ENCODE data around the gene FHL1. TPM values are rescaled to one million over a fixed set of nuclear protein-coding genes. Genes with fewer than 3 reads are reported as not detected.

FHL1 gene
- total RNA-seq, 4 donors from 2014 or later = 64.1 to 225 (median 86.5) TPM

GRCh38 chrX:136168929-136169735, 21.8 kb downstream of the FHL1 start:
- TF ChIP-seq POLR2AphosphoS5 (IDR thresholded peaks at IDR 0.05) = no peak
- TF ChIP-seq EP300 (IDR thresholded peaks at IDR 0.05) = no peak
- no peak for TF ChIP-seq CTCF (IDR thresholded peaks at IDR 0.05)
- no peak for TF ChIP-seq POLR2A (IDR thresholded peaks at IDR 0.05)
- H3K27ac ChIP-seq = peak overlapping the region; percentile 74
- DNase-seq (ENCODE audit: low spot score in 2 of 2) = peak; percentile 79 to 84
- no peaks in the 10 kb centered on the region for H3K36me3 ChIP-seq
- no peak overlapping the region for H3K4me3 ChIP-seq
- H3K9me3 ChIP-seq = no peaks in the 10 kb centered on the region
- 42% methylated on average over 17 of the region's 17 CpGs for WGBS
- peaks cover 29% of the 10 kb centered on the region for H3K4me1 ChIP-seq
- H3K27me3 ChIP-seq = no peaks in the 10 kb centered on the region

GRCh38 chrX:136170139-136170800, 22.9 kb downstream of the FHL1 start:
- Histone ChIP-seq H3K27ac (peak overlapping the region; percentile 74), H3K36me3 (no peaks in the 10 kb centered on the region), H3K27me3 (no peaks in the 10 kb centered on the region), H3K4me1 (peaks cover 29% of the 10 kb centered on the region), H3K4me3 (no peak overlapping the region), H3K9me3 (no peaks in the 10 kb centered on the region)
- DNase-seq (ENCODE audit: low spot score in 2 of 2) = no peak
- WGBS = 68% methylated on average over 9 of the region's 9 CpGs
- no peak for TF ChIP-seq POLR2A (IDR thresholded peaks at IDR 0.05)
- TF ChIP-seq CTCF (IDR thresholded peaks at IDR 0.05) = no peak
- no peak for TF ChIP-seq EP300 (IDR thresholded peaks at IDR 0.05)
- no peak for TF ChIP-seq POLR2AphosphoS5 (IDR thresholded peaks at IDR 0.05)

- Histone ChIP-seq H3K4me1 (peaks cover 32% of the 10 kb centered on the region), H3K27ac (no peak overlapping the region), H3K4me3 (no peak overlapping the region), H3K36me3 (no peaks in the 10 kb centered on the region), H3K9me3 (no peaks in the 10 kb centered on the region), H3K27me3 (no peaks in the 10 kb centered on the region)
- WGBS = 55% methylated on average over 1 of the region's 1 CpG
- DNase-seq (ENCODE audit: low spot score in 2 of 2) = no peak
- no peak for TF ChIP-seq EP300 (IDR thresholded peaks at IDR 0.05)
- no peak for TF ChIP-seq POLR2AphosphoS5 (IDR thresholded peaks at IDR 0.05)
- no peak for TF ChIP-seq POLR2A (IDR thresholded peaks at IDR 0.05)
- no peak for TF ChIP-seq CTCF (IDR thresholded peaks at IDR 0.05)
Observed at GRCh38 chrX:136171420-136171819, 24.1 kb downstream of the FHL1 start.

GRCh38 chrX:136176399-136176825, 29.1 kb downstream of the FHL1 start:
- peaks cover 4% of the 10 kb centered on the region for H3K4me1 ChIP-seq
- TF ChIP-seq POLR2AphosphoS5 (IDR thresholded peaks at IDR 0.05) = peak in 2 of 3 donors; percentile 38 to 77
- no peak for TF ChIP-seq POLR2A (IDR thresholded peaks at IDR 0.05)
- peak; percentile 66 for TF ChIP-seq EP300 (IDR thresholded peaks at IDR 0.05)
- no peaks in the 10 kb centered on the region for H3K36me3 ChIP-seq
- no peak overlapping the region for H3K4me3 ChIP-seq
- no peaks in the 10 kb centered on the region for H3K27me3 ChIP-seq
- peak overlapping the region; percentile 65 for H3K27ac ChIP-seq
- H3K9me3 ChIP-seq = no peaks in the 10 kb centered on the region
- no peak for DNase-seq (ENCODE audit: low spot score in 2 of 2)
- 40% methylated on average over 2 of the region's 2 CpGs for WGBS

GRCh38 chrX:136179133-136179532, 31.8 kb downstream of the FHL1 start:
- Histone ChIP-seq H3K27ac (no peak overlapping the region), H3K9me3 (no peaks in the 10 kb centered on the region), H3K4me3 (no peak overlapping the region), H3K36me3 (no peaks in the 10 kb centered on the region), H3K27me3 (no peaks in the 10 kb centered on the region), H3K4me1 (peaks cover 3% of the 10 kb centered on the region)
- WGBS = 76% methylated on average over 4 of the region's 4 CpGs
- DNase-seq (ENCODE audit: low spot score in 2 of 2) = no peak
- TF ChIP-seq POLR2AphosphoS5 (IDR thresholded peaks at IDR 0.05) = no peak

GRCh38 chrX:136182414-136182813, 35.1 kb downstream of the FHL1 start:
- H3K27ac ChIP-seq = peak overlapping the region; percentile 54
- no peak overlapping the region for H3K4me3 ChIP-seq
- no peaks in the 10 kb centered on the region for H3K9me3 ChIP-seq
- H3K27me3 ChIP-seq = no peaks in the 10 kb centered on the region
- WGBS = 63% methylated on average over 3 of the region's 3 CpGs
- no peak for DNase-seq (ENCODE audit: low spot score in 2 of 2)
- H3K36me3 ChIP-seq = no peaks in the 10 kb centered on the region
- TF ChIP-seq POLR2A (IDR thresholded peaks at IDR 0.05) (no peak), CTCF (IDR thresholded peaks at IDR 0.05) (no peak), POLR2AphosphoS5 (IDR thresholded peaks at IDR 0.05) (no peak), EP300 (IDR thresholded peaks at IDR 0.05) (no peak)
- H3K4me1 ChIP-seq = peaks cover 2% of the 10 kb centered on the region

All from suprapubic skin (tissue), 4 donors.